Measurements from ENCODE around the gene MTERF2.

The MTERF2 gene

DNA sequence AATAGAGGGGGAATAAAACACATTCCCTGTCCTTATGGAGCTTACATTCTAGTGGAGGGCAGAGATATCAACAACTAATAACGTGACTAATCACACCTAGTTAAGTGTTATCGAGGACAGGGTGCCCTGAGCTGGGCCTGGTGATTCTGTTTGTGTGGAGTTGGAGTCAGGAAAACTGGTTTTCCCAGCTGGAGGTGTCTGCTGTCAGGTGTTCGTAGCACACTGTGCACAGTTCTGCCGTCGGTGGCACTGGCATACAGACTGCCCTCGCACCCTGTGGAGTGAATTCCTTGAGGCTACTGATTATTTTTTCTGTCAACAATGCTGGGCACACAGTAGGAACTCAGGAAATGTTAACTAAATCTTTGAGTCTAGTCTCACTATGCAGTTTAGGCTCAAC is 900 bp upstream of the MTERF2 start:
- DNase-seq: no peak

DNA sequence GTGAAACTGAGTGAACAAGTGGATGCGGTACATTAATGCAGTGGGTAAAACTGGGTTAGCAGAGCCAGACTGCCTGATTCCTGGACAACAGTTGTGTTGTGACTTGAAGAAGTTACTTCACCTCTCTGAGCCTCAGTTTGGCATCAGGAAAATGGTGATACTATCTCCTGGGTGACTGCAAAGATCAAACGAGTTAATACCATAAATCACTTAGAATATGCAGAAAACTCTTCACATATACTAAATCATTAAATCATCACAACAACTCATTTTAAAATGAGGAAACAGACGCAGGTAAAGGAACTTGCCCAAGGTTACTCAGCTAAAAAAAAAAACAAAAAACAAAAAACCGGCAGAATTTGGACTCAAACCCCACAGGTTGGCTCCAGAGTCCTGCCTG is 811 bp downstream of the MTERF2 start:
- no peak for DNase-seq

DNA sequence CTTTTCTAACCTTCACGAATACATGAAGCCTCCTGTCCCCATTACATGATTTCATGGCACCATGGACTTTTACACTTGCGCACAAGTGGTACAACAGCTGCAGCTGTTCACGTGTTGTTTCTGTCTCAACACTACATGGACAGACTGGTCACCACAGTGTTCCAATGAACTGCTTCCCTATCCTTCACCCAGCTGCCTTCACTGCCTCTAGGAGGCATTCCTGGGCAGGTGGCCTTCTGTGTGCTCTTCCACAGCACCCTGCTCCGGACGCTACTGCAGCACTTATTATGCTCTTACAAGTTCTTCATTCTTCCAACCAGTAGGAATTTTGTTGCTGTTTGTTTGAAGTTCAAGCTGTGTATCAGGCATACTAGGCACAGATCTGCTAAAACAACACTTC is 1.5 kb downstream of the MTERF2 start:
- DNase-seq: no peak

DNA sequence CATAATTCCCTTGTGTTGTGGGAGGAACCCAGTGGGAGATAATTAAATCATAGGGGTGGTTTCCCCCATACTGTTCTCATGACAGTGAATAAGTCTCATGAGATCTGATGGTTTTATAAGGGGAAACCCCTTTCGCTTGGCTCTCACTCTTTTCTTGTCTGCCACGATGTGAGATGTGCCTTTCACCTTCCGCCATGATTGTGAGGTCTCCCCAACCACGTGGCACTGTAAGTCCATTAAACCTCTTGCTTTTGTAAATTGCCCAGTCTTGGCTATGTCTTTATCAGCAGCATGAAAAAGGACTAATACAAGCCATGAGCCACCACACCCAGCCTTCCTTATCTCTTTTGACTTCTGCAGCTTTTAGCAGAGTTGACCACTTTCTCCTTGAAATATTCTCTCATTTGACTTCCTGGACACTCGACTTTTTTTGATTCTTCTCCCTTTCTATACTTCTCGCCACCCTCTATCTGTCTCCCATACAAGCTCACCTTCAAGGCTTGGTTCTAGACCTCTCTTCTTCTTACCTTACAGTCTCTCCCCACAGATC is 2.3 kb downstream of the MTERF2 start:
- DNase-seq: no peak

DNA sequence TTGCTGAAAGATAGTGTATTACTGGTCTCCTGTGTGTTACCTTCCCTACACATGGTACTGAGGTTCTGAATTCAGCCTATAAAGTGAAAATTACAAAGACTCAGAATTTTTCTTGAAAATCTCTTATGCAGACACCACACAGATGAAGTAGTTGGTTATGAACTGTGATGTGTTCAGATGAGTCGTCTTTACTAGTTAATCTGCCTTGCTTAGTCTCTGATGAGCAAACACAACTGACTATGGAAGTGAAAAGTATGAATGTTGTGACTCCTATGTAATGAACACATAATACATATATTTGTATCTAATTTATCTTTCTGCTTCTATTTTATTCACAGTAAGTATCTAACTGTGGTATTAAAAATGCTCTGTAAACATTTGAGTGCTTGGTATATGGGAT is 4.7 kb downstream of the MTERF2 start:
- no peak for DNase-seq

DNA sequence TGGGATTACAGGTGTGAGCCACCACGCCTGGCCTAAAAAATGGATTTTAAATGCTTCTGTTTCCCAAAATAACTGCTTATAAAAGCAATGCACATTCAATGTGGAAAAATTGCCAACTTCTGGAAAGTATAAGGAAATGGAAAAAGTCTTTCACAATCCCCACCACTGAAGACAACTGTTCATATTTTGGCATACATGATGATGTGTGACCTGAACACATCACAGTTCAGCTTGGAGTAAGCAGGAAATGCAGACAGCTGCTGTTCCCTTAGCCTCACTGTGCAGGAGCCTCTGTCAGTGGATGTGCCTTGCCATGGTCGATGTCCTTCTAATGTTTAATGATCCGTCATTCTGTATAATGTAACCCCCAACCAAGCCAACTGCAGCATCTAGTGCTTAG is 5.2 kb downstream of the MTERF2 start:
- no peak for DNase-seq

DNA sequence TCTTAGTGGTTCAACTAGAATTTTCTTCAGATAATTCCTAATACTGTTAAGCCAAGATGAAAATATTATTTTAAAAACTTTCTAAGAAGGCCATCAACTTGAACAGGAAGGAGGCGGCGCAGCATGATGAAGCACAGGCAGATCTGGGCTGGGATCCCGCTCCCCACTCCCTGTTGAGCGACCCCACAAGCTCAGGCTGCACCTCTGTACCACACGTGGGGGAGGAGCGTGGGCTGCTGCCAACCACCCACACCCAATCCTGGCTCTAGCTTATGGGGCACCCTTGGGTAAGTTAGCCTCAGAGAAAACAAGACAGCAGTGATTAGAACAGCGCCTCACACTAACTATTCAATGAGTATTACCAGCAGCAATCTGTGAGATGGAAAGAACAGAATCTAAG is 6.0 kb downstream of the MTERF2 start:
- DNase-seq: no peak

DNA sequence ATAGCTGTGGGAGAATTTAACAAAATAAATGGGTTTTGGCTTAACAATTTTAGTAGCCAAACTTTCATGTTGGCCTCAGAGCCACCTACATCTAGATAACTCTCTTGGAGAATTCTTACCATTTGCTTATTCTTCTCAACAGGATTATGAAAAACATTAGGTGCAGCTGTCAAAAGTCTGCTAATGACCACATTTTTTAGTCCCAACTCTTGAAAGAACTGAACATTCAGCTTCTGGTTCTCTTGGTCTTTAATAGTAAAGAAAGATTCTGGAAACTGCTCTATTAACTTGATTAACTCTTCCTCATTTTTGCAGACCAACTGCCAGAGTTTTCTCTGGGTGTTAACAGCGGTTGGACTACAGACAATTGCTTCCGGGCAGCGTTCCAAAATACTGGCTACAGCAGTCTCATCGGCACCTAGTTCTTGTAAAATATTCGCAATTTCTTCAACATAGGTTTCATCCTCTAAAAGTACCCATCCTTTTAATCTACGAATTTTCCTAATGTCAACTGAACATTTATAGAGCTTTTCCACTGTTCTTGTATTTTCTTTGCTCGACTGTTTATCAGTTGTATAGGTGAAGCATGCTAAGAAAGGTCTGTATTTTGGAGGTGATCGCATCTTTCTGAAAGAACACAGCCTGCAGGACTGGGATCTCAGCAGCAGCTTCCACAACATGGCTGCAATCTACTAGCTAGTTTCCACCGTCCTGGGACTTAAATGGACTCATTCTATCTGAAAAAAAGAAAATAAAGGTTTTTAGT is 8.7 kb downstream of the MTERF2 start:
- no peak for DNase-seq

DNA sequence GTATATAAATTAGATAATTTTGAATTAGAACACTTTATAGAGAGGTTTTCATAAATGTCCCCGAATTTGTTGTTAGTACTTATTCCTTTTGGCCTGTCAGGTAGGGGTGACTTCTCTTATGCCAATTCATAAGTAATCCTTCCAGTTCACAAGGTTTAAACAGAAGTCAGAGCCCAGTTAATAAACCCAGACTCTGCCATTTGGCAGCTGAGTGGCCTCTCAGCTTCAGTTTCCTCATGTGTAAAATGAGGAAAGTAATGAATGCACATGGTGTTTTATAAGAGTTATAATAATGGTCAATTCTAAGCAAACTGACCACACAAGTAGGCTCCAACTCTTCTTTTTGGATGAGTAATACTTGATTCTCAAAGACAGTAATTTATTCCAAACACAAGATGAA is 10.3 kb downstream of the MTERF2 start:
- no peak for DNase-seq

DNA sequence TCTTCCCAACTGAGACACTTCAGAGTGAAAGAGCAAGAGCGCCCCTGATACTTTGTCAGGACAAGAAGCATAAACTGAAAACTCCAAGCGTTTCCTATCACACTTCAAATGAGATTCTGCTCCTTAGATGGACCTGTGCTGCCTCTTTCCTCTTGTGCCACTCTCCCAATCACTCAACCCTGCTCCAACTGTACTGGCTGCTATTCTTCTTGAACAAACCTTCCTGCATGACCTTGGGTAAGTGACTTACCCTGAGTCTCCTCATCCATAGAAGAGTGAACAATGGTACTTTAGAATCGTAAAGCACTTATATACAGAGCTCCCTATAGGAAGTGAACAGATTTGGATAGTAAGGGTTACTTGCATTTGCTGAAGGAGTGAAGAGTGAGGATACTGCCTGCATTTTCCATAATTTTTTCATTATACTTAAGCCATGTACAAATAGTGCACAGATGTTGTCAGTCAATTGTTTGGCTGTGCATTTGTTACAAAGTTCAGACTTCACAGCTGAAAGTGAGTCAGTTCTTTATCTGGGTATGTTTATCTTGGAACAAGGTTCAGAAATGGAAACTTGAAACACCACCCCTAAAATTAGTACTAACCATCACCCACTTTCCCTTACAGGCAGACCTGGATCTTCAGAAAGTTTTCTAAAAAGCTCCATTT is 10.8 kb downstream of the MTERF2 start:
- DNase-seq: no peak

DNA sequence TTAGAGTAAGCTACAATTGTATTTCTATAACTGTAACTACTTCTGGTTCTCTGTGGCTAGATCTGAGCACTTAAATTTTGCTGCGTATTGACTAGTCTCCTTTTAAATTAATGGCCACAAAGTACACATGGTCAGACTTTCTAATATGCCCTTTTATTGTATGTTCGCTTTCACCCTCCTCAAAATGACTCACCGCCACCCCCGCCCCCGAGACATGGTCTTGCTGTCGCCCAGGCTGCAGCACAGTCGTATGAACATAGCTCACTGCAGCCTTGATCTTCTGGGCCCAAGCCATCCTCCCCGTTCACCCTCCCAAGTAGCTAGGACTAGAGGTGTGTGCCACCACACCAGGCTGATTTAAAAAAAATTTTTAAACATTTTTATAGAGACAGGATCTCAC is 11.8 kb downstream of the MTERF2 start:
- DNase-seq: no peak

DNA sequence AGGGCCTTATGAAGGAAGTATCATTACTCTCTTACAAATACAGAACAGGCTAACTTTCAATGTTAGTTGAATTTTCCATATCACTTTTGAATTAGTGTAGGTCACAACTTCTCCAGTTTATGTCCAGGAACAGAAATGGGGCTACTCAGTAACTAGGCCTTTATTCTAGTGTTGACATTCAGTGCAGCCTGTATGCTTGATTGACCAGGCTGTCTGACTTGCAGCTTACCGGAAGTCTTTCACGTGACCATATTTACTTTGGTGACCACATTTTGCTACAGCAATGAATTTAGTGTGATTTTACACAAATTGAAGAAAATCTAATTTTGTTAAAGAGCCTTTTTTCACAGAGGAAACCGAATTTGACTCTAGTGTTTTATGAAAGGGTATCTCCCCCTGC is 12.4 kb downstream of the MTERF2 start:
- DNase-seq: no peak

DNA sequence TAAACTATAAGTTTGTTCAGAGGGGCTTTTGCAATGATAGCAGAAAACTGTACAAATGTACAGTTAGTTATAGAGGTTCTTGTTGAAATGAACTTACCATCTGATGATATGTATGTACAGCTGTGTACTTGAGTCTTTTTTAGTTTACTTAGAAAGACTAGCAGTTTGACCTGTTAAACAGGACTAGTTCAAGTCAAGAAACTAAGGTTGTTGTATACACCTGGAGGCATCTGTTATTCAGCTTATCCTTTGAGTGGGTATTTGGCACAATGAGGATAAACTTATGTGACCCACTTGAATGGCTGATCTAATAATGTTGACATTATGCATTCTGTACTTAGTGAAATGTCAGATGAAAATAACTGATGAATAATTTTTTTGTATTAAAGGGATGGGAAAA is 13.4 kb downstream of the MTERF2 start:
- no peak for DNase-seq

DNA sequence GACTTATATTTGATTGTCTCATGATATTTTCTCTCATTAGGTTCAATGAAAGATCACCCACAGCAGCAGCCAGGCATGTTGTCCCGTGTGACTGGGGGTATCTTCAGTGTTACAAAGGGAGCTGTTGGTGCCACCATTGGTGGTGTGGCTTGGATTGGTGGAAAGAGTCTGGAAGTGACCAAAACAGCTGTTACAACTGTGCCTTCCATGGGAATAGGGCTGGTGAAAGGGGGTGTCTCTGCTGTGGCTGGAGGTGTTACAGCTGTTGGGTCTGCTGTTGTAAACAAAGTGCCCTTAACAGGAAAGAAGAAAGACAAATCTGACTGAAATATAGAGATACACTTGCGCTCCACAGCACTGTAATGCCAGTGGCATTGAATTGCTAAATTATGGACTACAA is 15.9 kb downstream of the MTERF2 start:
- DNase-seq: no peak

DNA sequence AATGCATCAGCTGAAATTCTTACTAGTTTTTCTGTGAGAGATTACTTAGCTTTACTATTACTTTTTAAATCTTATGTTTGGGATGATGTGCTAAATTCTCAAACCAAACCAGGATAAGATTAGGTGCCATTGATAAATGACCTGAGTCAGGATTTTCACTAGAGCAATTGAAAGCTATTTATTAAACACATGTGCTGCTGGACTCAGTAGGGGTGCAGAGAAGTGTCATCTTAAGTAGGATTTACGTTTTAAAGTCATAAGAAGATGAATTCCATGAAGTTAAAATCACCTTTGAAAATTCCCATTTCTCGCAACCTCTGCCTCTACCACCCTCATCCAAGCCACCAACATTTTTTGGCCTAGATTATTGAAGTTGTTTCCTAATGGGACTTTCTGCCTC is 22.4 kb downstream of the MTERF2 start:
- DNase-seq: no peak

DNA sequence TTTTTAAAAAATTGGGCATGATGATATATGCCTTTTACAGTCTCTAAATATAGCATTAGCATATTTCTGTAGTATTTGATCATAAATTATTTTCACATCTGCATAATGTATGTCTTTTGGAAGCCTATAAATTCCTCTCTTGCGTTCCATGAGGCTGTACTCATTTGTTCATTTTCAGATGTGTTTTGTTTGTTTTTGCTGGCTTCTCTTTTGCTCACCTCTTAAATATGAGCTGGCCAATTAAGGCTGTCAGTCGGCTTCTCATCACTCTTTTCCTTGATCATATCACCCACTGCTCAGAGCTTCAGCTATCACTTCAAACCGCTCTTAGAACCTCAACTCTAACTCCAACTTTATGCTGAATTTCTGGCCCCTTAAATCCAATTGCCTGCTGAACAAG is 24.7 kb downstream of the MTERF2 start:
- DNase-seq: no peak

DNA sequence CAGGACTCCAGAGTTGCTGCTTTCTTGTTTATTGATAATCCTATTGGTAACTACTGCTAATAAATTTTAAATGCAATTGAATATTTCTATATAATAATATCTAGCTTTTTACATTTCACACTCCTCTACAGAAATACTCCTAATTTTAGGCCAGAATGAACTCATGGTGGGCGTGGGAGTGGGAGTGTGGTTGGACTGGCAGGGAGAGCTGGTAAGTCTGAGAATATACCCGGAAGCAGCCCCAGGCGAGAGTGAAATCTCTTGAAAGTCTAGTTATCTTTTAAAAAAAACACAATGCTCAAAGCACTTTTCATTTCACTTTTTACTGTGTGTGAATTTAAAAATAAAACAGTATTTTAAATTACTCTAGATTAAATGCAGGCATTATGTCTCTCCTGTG is 26.5 kb downstream of the MTERF2 start:
- DNase-seq: no peak

DNA sequence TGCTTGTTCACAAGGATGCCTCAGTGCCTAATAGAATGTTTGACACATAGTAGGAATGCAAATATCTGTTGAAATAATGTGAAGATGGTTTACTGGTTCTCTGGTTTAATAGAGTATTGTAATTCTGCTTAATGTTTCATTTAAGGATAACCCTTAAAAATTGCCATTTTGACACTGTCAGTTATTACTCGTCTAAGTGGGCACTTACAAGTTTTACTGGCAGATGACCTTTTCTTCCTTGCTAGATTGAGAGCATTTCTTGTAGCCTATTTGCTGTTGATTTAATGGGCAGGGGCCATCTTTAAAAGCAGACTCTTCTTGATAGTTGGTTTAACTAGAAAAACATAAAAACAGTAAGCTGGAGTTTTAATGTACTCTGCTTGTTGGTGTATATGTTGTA is 29.4 kb downstream of the MTERF2 start:
- DNase-seq: no peak

DNA sequence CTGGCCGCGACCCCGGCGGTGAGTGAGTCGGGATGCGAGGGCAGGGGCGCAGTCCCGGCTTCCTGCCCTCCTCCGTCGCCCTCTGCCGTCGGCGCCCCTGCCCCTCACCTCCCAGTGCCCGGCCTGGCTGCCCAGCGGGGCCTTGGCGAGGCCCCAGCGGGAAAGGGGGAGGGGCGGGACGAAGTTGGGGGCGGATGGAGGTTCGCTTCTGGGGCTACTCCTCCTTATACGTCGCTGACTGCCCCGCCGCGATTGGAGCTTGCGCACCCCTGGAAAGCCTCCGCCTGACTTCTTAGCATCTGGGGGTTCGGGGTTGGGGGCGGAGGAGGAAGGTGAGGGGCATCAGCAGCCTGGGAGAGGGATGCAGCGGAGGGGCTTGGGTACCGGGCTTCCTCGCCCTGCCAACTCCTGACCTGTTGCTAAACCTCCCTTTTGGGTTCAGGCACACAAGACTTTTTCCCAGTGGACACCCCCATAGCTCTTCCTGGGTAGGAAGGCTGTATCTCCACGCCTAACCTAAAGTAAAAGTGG is 30.8 kb downstream of the MTERF2 start:
- peak; percentile 49 for DNase-seq

DNA sequence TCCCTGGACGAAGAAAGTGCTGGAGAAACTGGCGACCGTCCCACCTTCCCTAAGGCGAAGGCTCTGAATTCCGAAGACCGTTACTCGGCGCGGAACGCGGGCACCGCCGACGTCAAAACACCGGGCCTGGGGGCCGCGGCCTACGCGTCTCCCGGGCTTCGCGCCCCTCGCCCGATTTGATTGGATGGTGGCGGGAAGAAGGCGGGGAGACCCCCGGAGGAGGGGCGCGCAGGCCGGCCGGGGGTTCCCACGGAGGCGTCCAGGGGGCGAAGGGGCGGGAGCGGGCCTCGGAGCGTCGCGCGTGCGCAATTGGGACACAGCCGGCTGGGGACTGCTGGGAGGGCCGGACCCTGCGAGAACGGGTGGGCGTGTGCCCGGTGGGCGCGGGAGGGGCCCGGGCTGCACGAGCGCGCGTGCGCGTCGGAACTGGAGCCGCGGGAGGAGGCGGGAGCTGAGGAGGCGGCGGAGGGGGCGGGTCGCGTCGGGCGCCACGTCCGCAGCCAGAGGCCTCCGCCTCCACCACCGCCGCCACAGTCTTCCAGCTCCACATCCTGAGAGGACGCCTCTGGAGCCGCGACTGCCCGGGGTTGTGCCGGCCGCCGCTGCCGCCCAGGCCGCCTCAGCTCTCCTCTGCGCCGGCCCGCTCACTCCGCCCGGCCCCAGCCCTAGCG is 31.4 kb downstream of the MTERF2 start, which contains the start of gene TMEM263:
Gene TMEM263 (plus strand): TSS at position 531 of the 671 bp plus-strand sequence. CDS start 11,210 bp downstream, outside the sequence.
- peak; percentile 94 for DNase-seq

DNA sequence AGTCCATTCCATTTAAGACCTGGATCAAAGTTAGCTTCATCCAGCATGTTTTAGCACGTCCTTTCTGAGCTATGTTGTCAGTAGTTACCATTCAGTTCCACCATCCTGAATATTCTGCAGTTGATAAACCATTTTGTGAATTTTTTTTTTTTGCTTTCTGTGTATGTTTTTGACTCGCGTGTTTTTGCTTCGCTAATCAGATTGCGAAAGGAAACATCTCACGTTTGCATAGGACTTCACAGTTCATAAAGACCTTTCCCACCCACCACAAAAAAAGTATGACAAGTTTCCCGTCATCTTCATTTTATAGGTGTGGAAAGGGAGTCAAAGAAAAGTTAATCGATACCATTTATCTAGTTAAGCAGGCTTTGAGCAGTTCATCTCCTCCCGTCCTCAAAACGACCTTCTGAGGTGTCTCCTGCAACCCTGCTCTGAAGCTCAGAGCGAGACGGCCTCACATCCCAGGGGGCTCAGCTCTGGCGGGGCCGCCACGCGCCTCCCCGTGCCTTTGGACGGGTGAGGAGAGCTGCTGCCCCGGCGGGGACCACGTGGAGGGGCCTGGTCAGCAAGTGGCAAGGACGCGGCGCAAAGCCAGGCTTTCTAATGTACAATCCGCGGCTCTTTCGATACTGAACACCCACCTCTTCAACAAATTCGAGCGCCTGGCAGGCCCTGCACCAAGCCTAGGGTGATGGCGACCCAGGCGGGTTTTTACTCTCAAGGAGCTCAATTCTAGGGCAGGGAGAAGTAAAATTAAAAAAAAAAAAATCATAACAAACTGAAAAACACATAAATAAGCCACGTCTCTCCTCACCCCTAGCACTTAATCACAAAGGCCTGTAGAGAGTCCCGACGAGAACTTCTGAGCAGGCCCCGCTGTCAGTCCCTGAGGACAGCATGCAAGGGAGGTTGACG is 32.2 kb downstream of the MTERF2 start:
- peak; percentile 22 for DNase-seq
